SK-N-SH (cell line): ENCODE data around the gene TRPM3. TPM values are rescaled to one million over a fixed set of nuclear protein-coding genes. Genes with fewer than 3 reads are reported as not detected.

Source experiments
- CTCF ChIA-PET: fragments of 300-600, 350-600 bp; formaldehyde crosslinking; extraction: SDS; loops from one replicate; lab custom pipeline; 2021; lab: Yijun Ruan, JAX
- POLR2A ChIA-PET: fragments of 350-600 bp; sonication (Branson Sonifier 250); formaldehyde crosslinking; extraction: SDS; loops from one replicate; lab custom pipeline; 2020; ENCODE audit warnings: antibody characterized with exemption, inconsistent platforms; lab: Yijun Ruan, JAX
- DNase-seq: peaks from one replicate; pipeline ENCODE4 v3.0.0; 2012
- H2AFZ ChIP-seq: fragments of 200-600 bp; sonication (generic); 2 replicates; pipeline ENCODE4 v1.8.1; 2016; ENCODE audit warnings: antibody characterized with exemption, mild to moderate bottlenecking, low read depth
- H3F3A ChIP-seq: fragments of 200-600 bp; sonication (generic); replicated peaks from 2 replicates; pipeline ENCODE3; 2016; ENCODE audit warnings: antibody characterized with exemption, mild to moderate bottlenecking; ENCODE audit not compliant: insufficient read depth
- H3K27ac ChIP-seq, 2 experiments: fragments of 200-500 bp in 1 of 2; fragments of 200-600 bp in 1 of 2; sonication (Bioruptor generic) in 1 of 2; sonication (generic), shearing (Covaris generic) in 1 of 2; 2 replicates each; pipeline versions ENCODE4 v1.5.1 to v1.6.1; 2014 to 2016; ENCODE audit warnings: low read depth in 2 of 2, inconsistent platforms in 1 of 2, low read length in 1 of 2, mild to moderate bottlenecking in 1 of 2, mixed read lengths in 1 of 2
- H3K27me3 ChIP-seq: fragments of 200-600 bp; sonication (generic), shearing (Covaris generic); 2 replicates; pipeline ENCODE4 v1.6.1; 2016; ENCODE audit warnings: mixed run types; ENCODE audit not compliant: insufficient read depth
- H3K36me3 ChIP-seq, 2 experiments: fragments of 200-500 bp in 1 of 2; fragments of 200-600 bp in 1 of 2; sonication (Bioruptor generic) in 1 of 2; sonication (generic) in 1 of 2; replicated peaks in 1 of 2; 2 replicates each; pipeline versions ENCODE3 to v1.5.1; 2014 to 2016; ENCODE audit warnings: low read length in 1 of 2, mild to moderate bottlenecking in 1 of 2; ENCODE audit not compliant: insufficient read depth in 2 of 2, control insufficient read depth in 1 of 2
- H3K4me1 ChIP-seq, 2 experiments: fragments of 200-500 bp in 1 of 2; fragments of 200-600 bp in 1 of 2; sonication (Bioruptor generic) in 1 of 2; sonication (generic), shearing (Covaris generic) in 1 of 2; 2 replicates each; pipeline versions ENCODE4 v1.5.1 to v1.6.1; 2014 to 2016; ENCODE audit warnings: low read depth in 1 of 2, low read length in 1 of 2, mixed run types in 1 of 2; ENCODE audit not compliant: insufficient read depth in 2 of 2, control insufficient read depth in 1 of 2
- H3K4me2 ChIP-seq: fragments of 200-600 bp; sonication (generic), shearing (Covaris generic); 2 replicates; pipeline ENCODE4 v1.6.1; 2017; ENCODE audit warnings: mixed run types
- H3K4me3 ChIP-seq, 2 experiments: fragments of 200-500 bp in 1 of 2; fragments of 200-600 bp in 1 of 2; sonication (Bioruptor generic) in 1 of 2; sonication (generic), shearing (Covaris generic) in 1 of 2; 2 replicates each; pipeline versions ENCODE4 v1.5.1 to v1.8.1; 2014 to 2016; ENCODE audit warnings: low read depth in 2 of 2, inconsistent platforms in 1 of 2, low read length in 1 of 2, mild to moderate bottlenecking in 1 of 2, mixed read lengths in 1 of 2, moderate library complexity in 1 of 2
- H3K79me2 ChIP-seq: fragments of 200-600 bp; sonication (generic); 2 replicates; pipeline ENCODE4 v1.8.1; 2017; ENCODE audit warnings: mild to moderate bottlenecking; ENCODE audit not compliant: insufficient read depth
- H3K9ac ChIP-seq: fragments of 200-600 bp; sonication (generic); 2 replicates; pipeline ENCODE4 v1.6.1; 2017; ENCODE audit warnings: mixed run types
- H3K9me2 ChIP-seq: fragments of 200-600 bp; sonication (generic); 2 replicates; pipeline ENCODE4 v1.6.1; 2017; ENCODE audit warnings: mixed run types
- H3K9me3 ChIP-seq: fragments of 200-600 bp; sonication (generic); 2 replicates; pipeline ENCODE4 v1.6.1; 2017; ENCODE audit warnings: mixed run types, mild to moderate bottlenecking, moderate library complexity
- H4K20me1 ChIP-seq: fragments of 200-600 bp; sonication (generic); 2 replicates; pipeline ENCODE4 v1.6.1; 2017; ENCODE audit warnings: mild to moderate bottlenecking, mixed run types; ENCODE audit not compliant: insufficient read depth
- CHD2 ChIP-seq: fragments of 150-350 bp; IDR thresholded peaks from 2 replicates; pipeline ENCODE4 v1.6.1; 2018; ENCODE audit warnings: low read length; ENCODE audit not compliant: partially characterized antibody
- ELF1 ChIP-seq: IDR thresholded peaks from 2 replicates; pipeline ENCODE4 v1.4.0; 2012
- EP300 ChIP-seq, 2 experiments: IDR thresholded peaks; 2 replicates each; pipeline versions ENCODE4 v1.4.0 to v1.6.1; 2012; ENCODE audit warnings: borderline replicate concordance in 1 of 2, low read depth in 1 of 2, low read length in 1 of 2
- EZH2phosphoT487 ChIP-seq: fragments of 200-600 bp; sonication (generic); IDR thresholded peaks from 2 replicates; pipeline ENCODE4 v1.6.1; 2017; ENCODE audit warnings: low read depth, mixed run types, mild to moderate bottlenecking, antibody characterized with exemption, moderate library complexity, borderline replicate concordance
- FOSL2 ChIP-seq: IDR thresholded peaks from 2 replicates; pipeline ENCODE4 v1.4.0; 2012; ENCODE audit warnings: low read depth, mild to moderate bottlenecking, moderate library complexity, borderline replicate concordance
- FOXM1 ChIP-seq: IDR thresholded peaks from 2 replicates; pipeline ENCODE4 v1.4.0; 2012; ENCODE audit warnings: low read depth, mild to moderate bottlenecking
- GABPA ChIP-seq: IDR thresholded peaks from 2 replicates; pipeline ENCODE4 v1.4.0; 2012; ENCODE audit warnings: low read depth, mild to moderate bottlenecking
- IRF3 ChIP-seq: fragments of 150-350 bp; IDR thresholded peaks from 2 replicates; pipeline ENCODE4 v1.6.1; 2016; ENCODE audit warnings: mild to moderate bottlenecking, low read depth, low read length
- JUND ChIP-seq: IDR thresholded peaks from 2 replicates; pipeline ENCODE4 v1.4.0; 2012
- MAX ChIP-seq: IDR thresholded peaks from 2 replicates; pipeline ENCODE4 v1.4.0; 2012; ENCODE audit warnings: low read depth
- MEF2A ChIP-seq: IDR thresholded peaks from 2 replicates; pipeline ENCODE4 v1.4.0; 2012; ENCODE audit warnings: low read depth, borderline replicate concordance
- MXI1 ChIP-seq: IDR thresholded peaks from 2 replicates; pipeline ENCODE4 v1.6.1; 2012; ENCODE audit warnings: mild to moderate bottlenecking, low read depth, low read length, improper control_type of control experiment
- NFIC ChIP-seq: IDR thresholded peaks from 2 replicates; pipeline ENCODE4 v1.4.0; 2012; ENCODE audit warnings: borderline replicate concordance
- NRF1 ChIP-seq: IDR thresholded peaks from 2 replicates; pipeline ENCODE4 v1.6.1; 2012; ENCODE audit warnings: low read depth, mild to moderate bottlenecking, low read length
- POLR2AphosphoS5 ChIP-seq: IDR thresholded peaks from 2 replicates; pipeline ENCODE4 v1.6.1; 2012; ENCODE audit warnings: low read depth, low read length
- RAD21 ChIP-seq: IDR thresholded peaks from 2 replicates; pipeline ENCODE4 v1.6.1; 2012; ENCODE audit warnings: mild to moderate bottlenecking, low read length
- RFX5 ChIP-seq: IDR thresholded peaks from 2 replicates; pipeline ENCODE4 v1.6.1; 2012; ENCODE audit warnings: mild to moderate bottlenecking, improper control_type of control experiment, low read length
- SIN3A ChIP-seq: IDR thresholded peaks from 2 replicates; pipeline ENCODE4 v1.6.1; 2012; ENCODE audit warnings: low read depth, mild to moderate bottlenecking, low read length, moderate library complexity, borderline replicate concordance
- SMC3 ChIP-seq: IDR thresholded peaks from 2 replicates; pipeline ENCODE4 v1.6.1; 2012; ENCODE audit warnings: low read depth, low read length, improper control_type of control experiment
- TCF12 ChIP-seq: IDR thresholded peaks from 2 replicates; pipeline ENCODE4 v1.4.0; 2012
- YY1 ChIP-seq: IDR thresholded peaks from 2 replicates; pipeline ENCODE4 v1.4.0; 2012; ENCODE audit warnings: low read depth, mild to moderate bottlenecking
- WGBS: methylation state at CpG from one replicate; pipeline ENCODE4 v1.1.6; 2017; ENCODE audit warnings: low lambda C conversion rate; 5-methylcytosine and 5-hydroxymethylcytosine counted together
- polyA plus RNA-seq, 3 experiments: library from polyadenylated mRNA; depleted of rRNA; stranded (reverse); fragments of >200 nt; gene quantifications; 2 replicates each; pipeline ENCODE4 v1.2.3, GENCODE V29; 2012
- TF ChIP-seq, protein P1 (sequence below): IDR thresholded peaks from 2 replicates; pipeline ENCODE4 v1.4.0; 2012; ENCODE audit warnings: low read depth, borderline replicate concordance
- TF ChIP-seq, protein P2 (sequence below): IDR thresholded peaks from 2 replicates; pipeline ENCODE4 v1.4.0; 2012; ENCODE audit warnings: low read depth, borderline replicate concordance
- TF ChIP-seq, protein P3 (sequence below): IDR thresholded peaks from 2 replicates; pipeline ENCODE4; 2012

The TRPM3 gene
- polyA plus RNA-seq, 1 of the 3 experiments (the other 2 are of a cell fraction): not detected

DNA sequence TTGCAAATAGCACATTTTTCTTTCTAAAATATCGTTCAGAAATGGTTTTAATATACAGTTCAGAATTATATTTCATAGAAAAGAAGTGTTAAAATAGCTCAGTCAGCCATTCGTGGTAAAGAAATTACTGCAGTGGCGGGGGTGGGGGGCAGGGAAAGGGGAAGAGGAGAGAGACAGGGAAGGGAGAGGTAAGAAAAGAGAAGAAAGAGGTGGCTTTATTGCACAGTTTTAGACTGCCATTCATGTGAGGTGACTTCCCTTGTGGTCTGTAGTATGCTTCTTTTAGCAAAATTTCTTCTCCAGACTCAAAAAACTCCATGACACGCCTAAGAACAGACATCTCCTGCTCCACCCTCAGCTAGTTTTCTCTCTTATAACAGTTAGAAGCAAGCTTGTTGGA lies 259.6 kb downstream of the TRPM3 start:
- POLR2A ChIA-PET: no interaction called here
- no peaks in the 10 kb centered on the region for H3K4me1 ChIP-seq
- WGBS: 1% methylated on average over 4 of the region's 4 CpGs

DNA sequence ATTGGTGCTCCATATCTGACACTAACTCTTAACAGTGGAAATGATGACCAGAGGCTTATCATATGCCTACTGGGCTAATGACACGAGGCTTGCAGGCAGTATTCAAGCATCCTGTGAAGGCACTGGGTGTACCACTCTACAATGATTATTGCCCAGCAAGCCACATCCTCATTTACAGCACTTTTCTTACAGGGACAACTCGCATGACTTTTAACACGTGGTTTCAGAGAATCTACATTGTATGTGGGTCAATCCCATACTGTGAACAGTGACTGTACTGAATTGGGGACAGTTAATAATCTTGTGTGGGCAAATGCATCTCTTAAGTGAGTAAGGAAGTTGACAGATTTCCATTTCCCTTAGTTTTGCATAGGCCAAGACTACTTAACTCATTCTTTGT lies 260.0 kb downstream of the TRPM3 start:
- H2AFZ ChIP-seq: no peak overlapping the region
- POLR2A ChIA-PET: no interaction called here
- H3K9me3 ChIP-seq: no peaks in the 10 kb centered on the region
- H3K4me2 ChIP-seq: no peak overlapping the region
- no peaks in the 10 kb centered on the region for H3F3A ChIP-seq
- H3K27ac ChIP-seq: no peak overlapping the region
- H3K36me3 ChIP-seq: no peaks in the 10 kb centered on the region
- DNase-seq: no peak
- 0 out of 2 replicates have a peak, but pooled peaks cover 4% of the 10 kb centered on the region for H3K9me2 ChIP-seq
- H3K4me3 ChIP-seq: no peak overlapping the region
- 0% methylated on average over 3 of the region's 3 CpGs for WGBS
- no peaks in the 10 kb centered on the region for H3K79me2 ChIP-seq
- no peak overlapping the region for H3K9ac ChIP-seq
- CTCF ChIA-PET: no interaction called here
- H4K20me1 ChIP-seq: no peaks in the 10 kb centered on the region
- H3K4me1 ChIP-seq: no peaks in the 10 kb centered on the region
- H3K27me3 ChIP-seq: peaks cover 46% of the 10 kb centered on the region
- no peak for TF ChIP-seq NRF1
- TF ChIP-seq, protein P1, sequence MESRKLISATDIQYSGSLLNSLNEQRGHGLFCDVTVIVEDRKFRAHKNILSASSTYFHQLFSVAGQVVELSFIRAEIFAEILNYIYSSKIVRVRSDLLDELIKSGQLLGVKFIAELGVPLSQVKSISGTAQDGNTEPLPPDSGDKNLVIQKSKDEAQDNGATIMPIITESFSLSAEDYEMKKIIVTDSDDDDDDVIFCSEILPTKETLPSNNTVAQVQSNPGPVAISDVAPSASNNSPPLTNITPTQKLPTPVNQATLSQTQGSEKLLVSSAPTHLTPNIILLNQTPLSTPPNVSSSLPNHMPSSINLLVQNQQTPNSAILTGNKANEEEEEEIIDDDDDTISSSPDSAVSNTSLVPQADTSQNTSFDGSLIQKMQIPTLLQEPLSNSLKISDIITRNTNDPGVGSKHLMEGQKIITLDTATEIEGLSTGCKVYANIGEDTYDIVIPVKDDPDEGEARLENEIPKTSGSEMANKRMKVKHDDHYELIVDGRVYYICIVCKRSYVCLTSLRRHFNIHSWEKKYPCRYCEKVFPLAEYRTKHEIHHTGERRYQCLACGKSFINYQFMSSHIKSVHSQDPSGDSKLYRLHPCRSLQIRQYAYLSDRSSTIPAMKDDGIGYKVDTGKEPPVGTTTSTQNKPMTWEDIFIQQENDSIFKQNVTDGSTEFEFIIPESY: no peak
- TF ChIP-seq MEF2A: no peak
- TF ChIP-seq RFX5: no peak
- TF ChIP-seq POLR2AphosphoS5: no peak
- no peak for TF ChIP-seq FOSL2
- no peak for TF ChIP-seq YY1
- TF ChIP-seq IRF3: no peak
- TF ChIP-seq JUND: no peak
- TF ChIP-seq MXI1: no peak
- no peak for TF ChIP-seq SIN3A
- TF ChIP-seq EP300 (IDR thresholded peaks at IDR 0.05; ENCODE audit: borderline replicate concordance in 1 of 2, low read depth in 1 of 2, low read length in 1 of 2): no peak
- TF ChIP-seq TCF12: no peak
- no peak for TF ChIP-seq GABPA
- TF ChIP-seq CHD2: no peak
- TF ChIP-seq ELF1: no peak
- no peak for TF ChIP-seq FOXM1
- no peak for TF ChIP-seq EZH2phosphoT487

More for the DNA sequence above, 259.6 kb downstream of the TRPM3 start:
- CTCF ChIA-PET: no interaction called here
- H3K9me2 ChIP-seq: 0 out of 2 replicates have a peak, but pooled peaks cover 4% of the 10 kb centered on the region
- no peak overlapping the region for H3K9ac ChIP-seq
- TF ChIP-seq NFIC (no peak), MXI1 (no peak), TCF12 (no peak), RAD21 (no peak), SMC3 (no peak), SIN3A (no peak), JUND (no peak), MAX (no peak), ELF1 (no peak), EP300 (IDR thresholded peaks at IDR 0.05; ENCODE audit: borderline replicate concordance in 1 of 2, low read depth in 1 of 2, low read length in 1 of 2) (no peak), CHD2 (no peak)
- TF ChIP-seq, protein P2, sequence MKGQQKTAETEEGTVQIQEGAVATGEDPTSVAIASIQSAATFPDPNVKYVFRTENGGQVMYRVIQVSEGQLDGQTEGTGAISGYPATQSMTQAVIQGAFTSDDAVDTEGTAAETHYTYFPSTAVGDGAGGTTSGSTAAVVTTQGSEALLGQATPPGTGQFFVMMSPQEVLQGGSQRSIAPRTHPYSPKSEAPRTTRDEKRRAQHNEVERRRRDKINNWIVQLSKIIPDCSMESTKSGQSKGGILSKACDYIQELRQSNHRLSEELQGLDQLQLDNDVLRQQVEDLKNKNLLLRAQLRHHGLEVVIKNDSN: no peak
- TF ChIP-seq, protein P3, sequence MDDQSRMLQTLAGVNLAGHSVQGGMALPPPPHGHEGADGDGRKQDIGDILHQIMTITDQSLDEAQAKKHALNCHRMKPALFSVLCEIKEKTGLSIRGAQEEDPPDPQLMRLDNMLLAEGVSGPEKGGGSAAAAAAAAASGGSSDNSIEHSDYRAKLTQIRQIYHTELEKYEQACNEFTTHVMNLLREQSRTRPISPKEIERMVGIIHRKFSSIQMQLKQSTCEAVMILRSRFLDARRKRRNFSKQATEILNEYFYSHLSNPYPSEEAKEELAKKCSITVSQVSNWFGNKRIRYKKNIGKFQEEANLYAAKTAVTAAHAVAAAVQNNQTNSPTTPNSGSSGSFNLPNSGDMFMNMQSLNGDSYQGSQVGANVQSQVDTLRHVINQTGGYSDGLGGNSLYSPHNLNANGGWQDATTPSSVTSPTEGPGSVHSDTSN: no peak
- no peak overlapping the region for H3K4me3 ChIP-seq
- no peak overlapping the region for H3K4me2 ChIP-seq
- H4K20me1 ChIP-seq: no peaks in the 10 kb centered on the region
- no peaks in the 10 kb centered on the region for H3K9me3 ChIP-seq
- H3F3A ChIP-seq: no peaks in the 10 kb centered on the region
- no peaks in the 10 kb centered on the region for H3K36me3 ChIP-seq
- no peaks in the 10 kb centered on the region for H3K79me2 ChIP-seq
- no peak overlapping the region for H2AFZ ChIP-seq
- no peak for DNase-seq
- no peak overlapping the region for H3K27ac ChIP-seq
- peaks cover 45% of the 10 kb centered on the region for H3K27me3 ChIP-seq
